Ascending aorta (tissue), 2 donors: ENCODE measurements around the gene PAPLN. TPM values are rescaled to one million over a fixed set of nuclear protein-coding genes. Genes with fewer than 3 reads are reported as not detected.

Experiments used
- DNase-seq, 2 donors: peaks; one replicate each; pipeline ENCODE4 v3.0.0-alpha.2; 2019; ENCODE audit warnings: low spot score in 2 of 2
- H3K27ac ChIP-seq, 2 donors: fragments of 200-600 bp; sonication (generic); one replicate each; pipeline ENCODE4 v1.5.1; 2016 to 2017; ENCODE audit warnings: mild to moderate bottlenecking in 1 of 2
- H3K27me3 ChIP-seq: fragments of 200-600 bp; sonication (generic); one replicate; pipeline ENCODE4 v1.5.1; 2017
- H3K36me3 ChIP-seq, 2 donors: fragments of 200-600 bp; sonication (generic); one replicate each; pipeline ENCODE4 v1.5.1; 2016
- H3K4me1 ChIP-seq, 2 donors: fragments of 200-600 bp; sonication (generic); one replicate each; pipeline ENCODE4 v1.5.1; 2016 to 2017; ENCODE audit warnings: mild to moderate bottlenecking in 1 of 2
- H3K4me3 ChIP-seq, 2 donors: fragments of 200-600 bp; sonication (generic); one replicate each; pipeline ENCODE4 v1.5.1; 2016 to 2017; ENCODE audit warnings: mild to moderate bottlenecking in 1 of 2
- H3K9me3 ChIP-seq, 2 donors: fragments of 200-600 bp; sonication (generic); one replicate each; pipeline ENCODE4 v1.5.1; 2016
- CTCF ChIP-seq, 3 experiments: fragments of 200-600 bp in 2 of 3; fragments of 450-650 bp in 1 of 3; sonication (generic) in 2 of 3; IDR thresholded peaks; one replicate each; pipeline ENCODE4 v1.5.1; 2016 to 2019; ENCODE audit warnings: antibody characterized with exemption in 3 of 3, mild to moderate bottlenecking in 1 of 3, moderate library complexity in 1 of 3
- intact Hi-C: fragments of 100-400 bp; cut with DNase I; formaldehyde crosslinking; loops from one replicate; pipeline ENCODE4 v1.15.1; 2023
- total RNA-seq: library from RNA; depleted of rRNA; stranded (reverse); fragments of >200 nt; gene quantifications from one replicate; pipeline ENCODE4 v1.1.0, GENCODE V29; 2016

The PAPLN gene
- total RNA-seq, 1 donor from 2014 or later: 4.9 TPM

GRCh38 chr14:73211251-73212040 lies 25.9 kb upstream of the PAPLN start:
- no peak for TF ChIP-seq CTCF (IDR thresholded peaks at IDR 0.05)

GRCh38 chr14:73216030-73216429 lies 21.3 kb upstream of the PAPLN start:
- no peaks in the 10 kb centered on the region for H3K27me3 ChIP-seq
- no peaks in the 10 kb centered on the region for H3K9me3 ChIP-seq
- intact Hi-C loops: no loop called here
- no peak overlapping the region for H3K4me3 ChIP-seq
- H3K36me3 ChIP-seq: peaks cover 51 to 77% of the 10 kb centered on the region in 2 donors
- no peaks in the 10 kb centered on the region for H3K4me1 ChIP-seq
- no peak for TF ChIP-seq CTCF (IDR thresholded peaks at IDR 0.05)
- H3K27ac ChIP-seq: no peak overlapping the region
- DNase-seq: no peak

More at GRCh38 chr14:73211251-73212040, 25.9 kb upstream of the PAPLN start:
- H3K27ac ChIP-seq: no peak overlapping the region
- peaks cover 48 to 64% of the 10 kb centered on the region in 2 donors for H3K36me3 ChIP-seq
- no peaks in the 10 kb centered on the region for H3K9me3 ChIP-seq
- no peak for DNase-seq
- no peaks in the 10 kb centered on the region for H3K27me3 ChIP-seq
- H3K4me1 ChIP-seq: no peaks in the 10 kb centered on the region
- H3K4me3 ChIP-seq: no peak overlapping the region
- intact Hi-C loops: no loop called here

- H3K4me1 ChIP-seq: no peaks in the 10 kb centered on the region
- intact Hi-C loops: no loop called here
- H3K36me3 ChIP-seq: peaks cover 48 to 71% of the 10 kb centered on the region in 2 donors
Observed at GRCh38 chr14:73217411-73217810, 19.9 kb upstream of the PAPLN start.

GRCh38 chr14:73220061-73220460 lies 17.2 kb upstream of the PAPLN start:
- H3K27me3 ChIP-seq: no peaks in the 10 kb centered on the region
- H3K36me3 ChIP-seq: peaks cover 26 to 50% of the 10 kb centered on the region in 2 donors
- H3K27ac ChIP-seq: no peak overlapping the region
- DNase-seq: no peak
- H3K4me3 ChIP-seq: no peak overlapping the region
- no peaks in the 10 kb centered on the region for H3K4me1 ChIP-seq
- no peak for TF ChIP-seq CTCF (IDR thresholded peaks at IDR 0.05)
- no peaks in the 10 kb centered on the region for H3K9me3 ChIP-seq
- intact Hi-C loops: no loop called here

More at GRCh38 chr14:73217411-73217810, 19.9 kb upstream of the PAPLN start:
- no peak for TF ChIP-seq CTCF (IDR thresholded peaks at IDR 0.05)
- Histone ChIP-seq H3K9me3 (no peaks in the 10 kb centered on the region), H3K27ac (no peak overlapping the region), H3K27me3 (no peaks in the 10 kb centered on the region), H3K4me3 (no peak overlapping the region)
- DNase-seq: no peak

- H3K27me3 ChIP-seq: no peaks in the 10 kb centered on the region
- DNase-seq: no peak
- TF ChIP-seq CTCF (IDR thresholded peaks at IDR 0.05): no peak
- no peak overlapping the region for H3K27ac ChIP-seq
- H3K36me3 ChIP-seq: peaks cover 24 to 50% of the 10 kb centered on the region in 2 donors
- no peak overlapping the region for H3K4me3 ChIP-seq
- intact Hi-C loops: no loop called here
- H3K9me3 ChIP-seq: no peaks in the 10 kb centered on the region
- H3K4me1 ChIP-seq: no peaks in the 10 kb centered on the region
Observed at GRCh38 chr14:73220634-73221033, 16.7 kb upstream of the PAPLN start.
